GM15510 (cell line): ENCODE results near the gene PPP2R5D.
A peak's percentile ranks its signal among the peaks of the same experiment; 100 is the strongest.

Experiments
- POLR2A ChIP-seq: IDR thresholded peaks from 3 replicates; pipeline ENCODE4 v1.6.1; 2011; ENCODE audit warnings: borderline replicate concordance; ENCODE audit not compliant: insufficient read length; ENCODE audit errors: extremely low read depth

Gene PPP2R5D

DNA sequence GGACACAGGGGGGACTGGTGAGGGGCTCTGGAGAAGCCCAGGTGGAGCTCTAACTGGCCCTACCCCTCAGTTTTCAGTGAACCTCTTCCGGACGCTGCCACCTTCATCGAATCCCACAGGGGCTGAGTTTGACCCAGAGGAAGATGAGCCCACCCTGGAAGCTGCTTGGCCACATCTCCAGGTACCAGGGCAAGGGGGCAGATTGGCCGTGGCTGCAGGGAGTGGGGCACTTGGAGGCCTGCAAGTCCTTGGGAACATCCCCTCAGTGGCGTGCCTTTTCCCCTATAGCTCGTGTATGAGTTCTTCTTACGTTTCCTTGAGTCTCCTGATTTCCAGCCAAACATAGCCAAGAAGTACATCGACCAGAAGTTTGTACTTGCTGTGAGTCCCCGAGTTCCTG is 22.8 kb downstream of the PPP2R5D start:
- no peak for TF ChIP-seq POLR2A

DNA sequence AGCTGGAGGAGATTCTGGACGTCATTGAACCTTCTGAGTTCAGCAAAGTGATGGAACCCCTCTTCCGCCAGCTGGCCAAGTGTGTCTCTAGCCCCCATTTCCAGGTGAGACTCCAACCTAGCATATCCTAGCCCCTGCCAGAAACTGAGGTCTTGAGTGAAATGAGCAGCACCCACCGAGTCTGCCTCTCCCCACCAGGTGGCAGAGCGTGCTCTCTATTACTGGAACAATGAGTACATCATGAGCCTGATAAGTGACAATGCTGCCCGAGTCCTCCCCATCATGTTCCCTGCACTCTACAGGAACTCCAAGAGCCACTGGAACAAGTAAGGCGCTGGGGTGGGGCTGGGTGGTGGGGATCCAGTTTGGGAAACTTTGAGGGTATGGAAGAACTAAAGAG is 24.8 kb downstream of the PPP2R5D start:
- TF ChIP-seq POLR2A: no peak

DNA sequence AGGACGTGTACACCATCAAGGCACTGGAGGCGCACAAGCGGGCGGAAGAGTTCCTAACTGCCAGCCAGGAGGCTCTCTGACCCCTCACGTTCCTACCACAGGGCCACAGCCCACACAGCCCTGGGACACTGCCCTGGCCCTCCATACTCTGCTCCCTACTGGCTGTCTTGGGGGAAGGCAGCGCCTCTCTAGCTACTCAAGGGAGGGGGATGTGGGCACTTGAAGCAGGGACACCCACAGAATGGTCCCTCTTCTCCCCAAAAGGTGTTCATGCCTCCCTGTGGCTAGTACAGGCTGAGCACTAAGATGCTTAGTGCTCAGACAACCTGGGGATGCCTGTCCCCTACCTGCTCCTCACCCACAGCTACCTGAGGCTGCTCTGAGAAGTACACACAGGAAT is 26.8 kb downstream of the PPP2R5D start:
- TF ChIP-seq POLR2A: no peak

DNA sequence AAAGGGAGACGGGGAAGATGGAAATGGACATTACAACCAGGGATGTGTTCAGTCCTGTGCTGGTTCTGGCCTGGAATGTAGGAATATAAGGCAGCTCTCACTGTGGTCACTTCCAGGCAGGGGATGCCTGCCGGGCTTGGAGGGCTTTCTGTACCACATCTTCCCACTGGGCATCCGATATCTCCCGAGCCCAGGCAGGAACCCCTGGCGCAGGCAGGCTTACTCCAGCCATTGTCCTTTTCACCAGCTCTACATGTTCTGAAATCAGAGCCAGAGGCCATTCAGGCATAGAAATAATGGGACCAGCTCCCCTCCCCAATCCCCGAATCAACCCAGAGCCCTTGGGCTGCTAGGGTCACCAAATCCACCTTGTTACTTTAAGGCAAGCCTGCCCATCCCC is 28.0 kb downstream of the PPP2R5D start:
- TF ChIP-seq POLR2A: no peak

DNA sequence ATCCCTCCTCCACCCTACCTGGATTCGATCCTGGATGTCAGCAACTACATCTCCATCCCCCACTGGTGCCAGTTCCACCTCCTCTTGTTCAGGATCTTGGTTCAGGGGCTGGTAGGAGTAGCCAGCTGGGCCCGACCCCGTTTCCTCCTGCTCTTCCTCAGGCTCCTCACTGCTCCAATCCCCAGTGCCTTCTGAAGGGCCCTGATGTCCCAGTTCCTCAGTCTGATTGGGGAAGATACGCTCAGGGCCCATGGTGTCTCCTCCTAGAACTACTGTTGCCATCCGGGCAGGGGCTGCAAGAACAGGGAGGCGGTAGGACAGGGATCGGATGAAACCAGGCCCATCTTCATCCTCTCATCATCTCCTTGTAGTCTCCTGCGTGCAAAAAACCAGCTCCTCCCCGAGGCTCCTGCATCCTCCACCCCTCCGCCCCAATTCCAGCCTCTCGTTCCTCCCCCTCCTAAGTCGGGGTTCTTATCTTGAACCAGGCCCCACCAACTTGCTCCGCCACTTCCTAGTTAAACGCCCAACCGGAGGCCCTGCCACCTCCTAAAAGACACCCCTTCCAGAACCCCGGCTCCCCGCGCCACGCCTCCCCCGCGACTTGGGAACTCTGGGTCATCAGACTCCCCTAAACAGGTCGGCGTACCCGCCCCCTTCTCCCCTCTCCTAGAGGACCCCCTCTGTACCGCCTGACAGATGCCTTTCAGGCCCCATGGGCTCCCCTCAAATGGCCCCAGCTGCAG is 28.9 kb downstream of the PPP2R5D start:
- no peak for TF ChIP-seq POLR2A

DNA sequence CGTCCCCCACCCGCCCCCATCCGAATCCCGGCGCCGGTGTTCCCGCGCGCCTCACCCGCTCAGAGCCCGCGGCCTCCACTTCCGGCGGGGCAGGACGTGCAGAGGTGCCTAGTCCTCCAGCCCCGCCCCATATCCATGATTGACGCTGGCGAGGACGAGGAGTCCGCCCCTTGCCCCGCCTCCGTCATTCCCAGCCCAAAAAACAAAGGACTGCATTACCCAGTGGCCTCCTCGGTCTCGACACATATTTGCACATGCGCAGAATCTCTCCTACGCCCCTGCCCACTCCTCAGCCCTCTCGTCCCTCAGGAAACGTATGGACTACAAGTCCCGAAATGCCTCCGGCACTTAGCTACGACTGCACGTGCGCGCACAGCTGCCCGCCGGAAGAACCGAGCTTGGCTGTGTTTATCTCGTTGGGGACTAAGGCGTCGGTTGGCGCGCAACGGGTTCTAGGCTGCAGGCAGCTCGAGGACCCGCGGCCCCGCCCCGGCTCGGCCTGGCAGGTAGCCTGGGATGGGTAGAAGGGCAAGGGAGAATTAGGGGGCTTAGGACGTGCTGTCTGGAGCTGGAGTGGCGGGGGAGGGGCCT is 29.6 kb downstream of the PPP2R5D start, which contains the start of the genes KLHDC3 and MEA1:
Gene KLHDC3, plus strand, starts transcription at position 407 of the 591 bp plus-strand sequence. CDS start 2,944 bp downstream, outside the sequence.
Gene MEA1, minus strand, starts transcription at position 104 of the 591 bp plus-strand sequence. CDS start 133 bp downstream, outside the sequence.
- TF ChIP-seq POLR2A: peak; percentile 73

DNA sequence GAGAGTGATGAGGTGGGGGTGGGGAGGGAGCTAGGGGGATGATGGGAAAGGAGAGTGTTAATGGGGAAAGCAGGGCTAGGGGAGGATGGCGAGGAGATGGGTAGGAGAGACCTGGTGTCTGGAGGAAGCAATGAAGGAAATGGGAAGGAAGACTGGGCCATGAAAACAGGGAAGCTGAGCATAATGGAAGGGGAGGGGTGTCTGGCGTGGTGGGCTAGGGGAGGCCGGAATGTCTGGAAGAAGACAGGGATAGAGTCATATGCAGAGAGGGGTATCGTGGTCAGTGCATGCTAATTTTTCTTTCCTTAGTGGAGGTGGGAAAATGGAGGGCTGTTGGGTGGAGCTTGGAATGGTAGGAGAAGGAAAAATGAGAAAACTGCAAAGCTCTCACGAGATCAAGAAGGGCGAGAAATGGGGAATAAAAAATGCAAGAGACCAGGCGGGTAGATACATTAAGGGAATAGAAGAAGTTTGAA is 30.1 kb downstream of the PPP2R5D start:
- no peak for TF ChIP-seq POLR2A

DNA sequence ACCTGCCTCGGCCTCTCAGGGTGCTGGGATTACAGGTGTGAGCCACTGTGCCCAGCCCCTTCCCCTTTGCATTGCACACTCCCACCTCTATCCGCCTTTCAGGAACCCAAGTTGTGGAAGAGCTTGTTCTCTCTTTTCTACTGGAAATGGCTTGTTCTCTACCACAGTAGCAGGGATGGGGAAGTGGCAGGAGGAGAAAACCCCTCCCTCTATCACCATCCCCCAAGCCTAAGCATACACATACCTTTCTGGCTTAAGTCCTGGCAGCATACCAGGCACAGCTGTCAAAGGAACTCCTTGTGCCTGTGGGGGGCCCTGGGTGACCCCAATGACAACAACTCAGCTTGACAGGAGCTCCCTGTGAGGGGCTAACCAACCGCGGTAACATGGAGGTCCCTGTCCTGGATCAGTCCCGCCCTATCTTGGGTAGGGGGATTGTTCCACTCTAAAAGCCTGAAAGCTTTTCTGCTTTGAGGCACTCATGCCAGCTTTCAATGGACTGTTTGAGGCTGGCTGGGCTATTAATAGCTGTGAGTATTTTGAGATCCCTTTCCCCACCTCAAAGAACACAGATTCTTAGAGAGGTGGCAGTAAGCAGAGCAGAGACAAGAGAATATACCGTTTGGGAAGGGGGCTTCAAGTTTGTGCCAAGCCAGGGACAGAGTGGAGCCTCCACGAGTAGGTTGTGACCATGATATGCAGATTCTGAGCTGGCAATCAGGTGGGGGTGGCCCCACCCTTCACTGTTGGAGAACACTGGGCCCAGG is 32.0 kb downstream of the PPP2R5D start:
- no peak for TF ChIP-seq POLR2A

DNA sequence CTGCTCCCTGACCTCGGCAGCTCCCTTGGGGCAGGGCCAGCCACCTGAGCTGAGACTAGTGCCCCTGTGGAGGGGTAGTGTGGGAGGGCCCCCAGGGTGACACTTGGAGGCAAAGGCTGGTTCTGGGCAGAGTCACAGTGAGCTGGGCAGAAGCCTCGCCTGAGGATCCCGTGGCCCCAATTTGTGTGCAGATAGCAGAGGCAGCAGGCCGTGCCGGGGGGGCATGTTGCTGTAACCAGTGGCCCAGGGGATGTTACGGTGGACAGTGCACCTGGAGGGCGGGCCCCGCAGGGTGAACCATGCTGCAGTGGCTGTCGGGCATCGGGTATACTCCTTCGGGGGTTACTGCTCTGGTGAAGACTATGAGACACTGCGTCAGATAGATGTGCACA is 32.6 kb downstream of the PPP2R5D start:
- TF ChIP-seq POLR2A: no peak

DNA sequence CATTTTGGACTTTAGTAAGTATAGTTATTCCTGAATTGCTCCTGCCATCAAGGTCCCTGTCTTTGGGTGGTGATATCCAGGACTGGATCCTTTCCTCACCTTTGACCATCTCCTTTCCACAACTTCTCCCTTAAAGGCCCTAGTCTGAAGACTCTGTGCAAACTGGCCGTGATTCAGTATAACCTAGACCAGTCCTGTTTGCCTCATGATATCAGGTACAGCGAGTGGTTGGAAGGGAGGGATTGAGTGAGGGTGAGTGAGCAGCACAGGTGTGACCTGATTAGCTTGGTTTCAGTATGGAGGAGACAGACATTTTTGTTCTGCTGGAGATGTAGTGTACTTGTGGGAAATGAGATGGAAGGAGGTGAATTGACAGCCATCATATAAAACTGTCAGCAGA is 34.8 kb downstream of the PPP2R5D start:
- no peak for TF ChIP-seq POLR2A

DNA sequence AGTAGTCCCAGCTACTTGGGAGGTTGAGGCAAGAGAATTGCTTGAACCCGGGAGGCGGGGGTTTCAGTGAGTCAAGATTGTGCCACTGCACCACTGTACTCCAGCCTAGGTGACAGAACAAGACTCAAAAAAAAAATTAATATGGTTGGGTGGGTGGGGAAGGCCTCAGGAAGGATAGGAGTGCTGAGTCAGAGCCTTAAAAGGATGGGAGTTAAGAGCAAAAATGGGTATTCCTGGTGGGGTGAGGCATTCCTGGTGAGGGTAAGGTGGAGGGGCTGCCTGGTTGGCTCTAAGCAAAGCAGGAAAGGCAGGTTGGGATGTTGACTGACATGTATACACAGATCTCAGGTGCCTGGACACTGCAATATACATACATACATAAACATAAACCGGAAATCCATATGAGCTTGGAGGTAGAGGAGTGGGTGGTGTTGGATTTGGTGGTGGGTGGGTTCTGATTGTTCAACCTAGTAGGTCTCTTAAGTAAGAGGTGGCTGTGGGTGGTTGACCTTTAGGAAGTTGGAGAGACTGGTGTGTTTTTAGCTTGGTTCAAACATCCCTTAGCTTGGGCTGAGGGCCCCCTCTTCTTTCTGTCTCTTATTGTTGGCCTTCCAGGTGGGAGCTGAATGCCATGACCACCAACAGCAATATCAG is 35.8 kb downstream of the PPP2R5D start:
- TF ChIP-seq POLR2A: no peak

DNA sequence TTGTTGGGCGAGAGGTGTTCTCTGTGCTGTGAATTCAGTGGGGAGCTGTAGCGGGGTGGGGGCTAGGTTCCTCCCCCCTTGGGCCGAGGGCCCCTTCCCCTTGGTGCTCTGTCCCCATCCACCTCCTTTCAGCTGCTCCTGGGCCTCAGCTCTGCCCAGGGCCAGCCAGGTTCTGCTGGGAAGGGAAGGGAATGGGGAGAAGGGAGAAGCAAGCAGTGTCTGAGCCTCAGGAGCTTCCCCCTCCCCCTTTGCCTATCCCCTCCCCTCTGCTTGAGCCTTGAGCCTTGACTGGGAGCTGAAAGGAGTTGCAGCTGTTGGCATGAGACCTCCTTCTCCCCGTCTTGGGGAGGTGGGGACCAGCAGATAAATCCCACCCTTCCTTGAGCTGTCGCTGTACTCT is 36.5 kb downstream of the PPP2R5D start:
- TF ChIP-seq POLR2A: no peak

DNA sequence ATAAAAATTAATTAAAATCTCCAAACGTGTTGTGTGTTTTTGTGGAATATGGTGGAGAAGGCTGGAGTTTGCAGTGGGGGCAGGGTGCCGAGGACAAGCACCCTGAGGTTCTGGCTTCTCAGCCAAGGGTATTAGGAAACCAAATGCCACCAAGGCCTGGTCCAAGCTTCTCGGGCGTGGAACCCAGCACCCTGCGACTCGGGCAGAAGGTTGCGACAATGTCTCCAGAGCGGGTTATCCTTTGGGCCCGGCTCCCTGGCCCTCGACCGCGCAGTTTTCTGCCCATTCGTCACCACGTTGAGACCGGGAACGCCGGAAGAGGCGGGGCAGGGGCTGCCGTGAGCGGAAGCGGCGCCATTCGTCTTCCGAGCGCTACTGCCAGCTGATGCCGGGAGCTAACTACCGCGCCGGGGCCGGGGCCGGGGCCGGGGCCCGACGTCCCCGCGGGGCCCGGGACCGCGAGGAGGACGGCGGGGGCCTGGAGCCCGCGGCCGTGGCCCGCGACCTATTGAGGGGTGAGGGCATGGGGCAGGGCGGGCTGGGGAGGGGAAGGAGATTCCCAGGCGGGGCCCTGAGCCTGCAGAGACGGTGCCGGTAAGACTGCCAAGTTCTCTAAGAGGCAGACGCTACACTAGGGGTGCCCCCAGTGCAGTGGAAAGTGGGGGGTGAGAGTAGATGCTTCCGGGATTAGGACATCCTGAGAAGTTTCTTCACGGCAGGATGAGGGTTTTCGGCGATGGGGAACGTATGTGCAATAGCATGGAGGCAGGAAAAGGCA is 37.1 kb downstream of the PPP2R5D start, which contains the start of gene RRP36:
Gene RRP36, plus strand, starts transcription at position 354 of the 778 bp plus-strand sequence. Its CDS starts 32 bp downstream, at position 386.
- peak; percentile 75 for TF ChIP-seq POLR2A

DNA sequence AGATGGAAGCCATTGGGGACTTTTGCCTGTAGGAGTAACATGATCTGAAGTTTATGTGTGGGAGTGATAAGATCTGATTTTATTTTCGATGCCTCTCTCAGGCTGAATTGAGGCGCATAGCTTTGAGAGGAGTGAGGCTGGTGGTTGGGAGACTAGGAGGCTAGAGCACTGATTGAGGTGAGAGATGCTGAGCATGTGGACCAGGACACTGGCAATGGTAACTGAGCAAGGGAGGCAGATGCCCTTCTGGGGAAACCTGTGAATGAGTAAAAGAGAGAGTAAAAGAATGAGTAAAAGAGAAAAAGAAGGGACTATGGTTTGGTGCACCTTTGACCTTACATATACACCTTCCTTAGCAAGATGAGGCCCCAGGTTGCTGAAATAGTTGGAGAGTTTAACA is 40.1 kb downstream of the PPP2R5D start:
- no peak for TF ChIP-seq POLR2A
